ENCODE data around the gene SLC38A2.

GRCh38 chr12:46386360-46386867 is 13.8 kb upstream of the SLC38A2 start:
- no peak for TF ChIP-seq POLR2A (IDR thresholded peaks at IDR 0.05; ENCODE audit: low read depth, low read length)
- TF ChIP-seq POLR2AphosphoS5 (IDR thresholded peaks at IDR 0.05; ENCODE audit: low read depth, low read length): no peak
